GM12878 (cell line): ENCODE data around the gene TMCC2. TPM values are rescaled to one million over a fixed set of nuclear protein-coding genes. Genes with fewer than 3 reads are reported as not detected.

Experiments used
- ATAC-seq: fragments of 200-7000 bp; cut with Tn5 transposase; 3 replicates; pipeline ENCODE4 v1.9.1; 2020; ENCODE audit warnings: mild to moderate bottlenecking, moderate library complexity
- BruUV-seq: library from RNA; stranded (reverse); fragments of 400-500 nt; replicated peaks from 2 replicates; lab custom pipeline; 2021; lab: Mats Ljungman, UMichigan
- CTCF ChIA-PET: fragments of 300-600 bp; sonication (Branson Sonifier 250); formaldehyde crosslinking; extraction: SDS; loops from one replicate; lab custom pipeline; 2021; ENCODE audit warnings: inconsistent platforms; lab: Yijun Ruan, JAX
- POLR2A ChIA-PET: fragments of 350-600 bp; formaldehyde crosslinking; extraction: SDS; loops from one replicate; lab custom pipeline; 2021; ENCODE audit warnings: inconsistent platforms; lab: Charles Lee
- RAD21 ChIA-PET: fragments of 300-600 bp; sonication (Branson Sonifier 250); formaldehyde crosslinking; loops from one replicate; lab custom pipeline; 2023; ENCODE audit warnings: antibody characterized with exemption; ENCODE audit not compliant: unreplicated experiment; lab: Charles Lee
- SMC1A ChIA-PET: fragments of 300-600 bp; sonication (Branson Sonifier 250); formaldehyde crosslinking; loops from one replicate; lab custom pipeline; 2023; ENCODE audit not compliant: unreplicated experiment, uncharacterized antibody; lab: Charles Lee
- DNase-seq: peaks from one replicate; pipeline ENCODE4 v3.0.0-alpha.2; 2011; ENCODE audit warnings: low read depth, low spot score
- FAIRE-seq: peaks from 3 replicates; lab custom pipeline; 2011; peaks lifted over from hg19 to GRCh38; lab: Jason Lieb, UNC
- H2AFZ ChIP-seq: 2 replicates; pipeline ENCODE4 v1.6.0; 2011; ENCODE audit warnings: low read depth, low read length, control low read depth; ENCODE audit not compliant: control insufficient read depth
- H3K27ac ChIP-seq: 2 replicates; pipeline ENCODE4 v1.5.1; 2011; ENCODE audit warnings: control low read depth; ENCODE audit not compliant: control insufficient read depth, insufficient read depth
- H3K27me3 ChIP-seq, 2 experiments: replicated peaks in 1 of 2; 2 replicates each; pipeline versions ENCODE4 v1.6.0 to v1.6.1; 2011; ENCODE audit warnings: low read length in 1 of 2; ENCODE audit not compliant: control insufficient read depth in 2 of 2, insufficient read depth in 2 of 2
- H3K36me3 ChIP-seq, 2 experiments: 2 replicates each; pipeline ENCODE4 v1.5.1; 2011; ENCODE audit warnings: low read length in 1 of 2; ENCODE audit not compliant: control insufficient read depth in 2 of 2, insufficient read depth in 2 of 2
- H3K4me1 ChIP-seq: 2 replicates; pipeline ENCODE4 v1.6.1; 2011; ENCODE audit warnings: mild to moderate bottlenecking, low read length, moderate library complexity, mixed read lengths; ENCODE audit not compliant: control insufficient read depth, insufficient read depth
- H3K4me2 ChIP-seq: 2 replicates; pipeline ENCODE4 v1.6.0; 2011; ENCODE audit warnings: control low read depth; ENCODE audit not compliant: control insufficient read depth, insufficient read depth
- H3K4me3 ChIP-seq: fragments of 200-600 bp; sonication (generic); 2 replicates; pipeline ENCODE4 v1.5.1; 2016
- H3K79me2 ChIP-seq: 2 replicates; pipeline ENCODE4 v1.6.0; 2011; ENCODE audit warnings: low read length; ENCODE audit not compliant: control insufficient read depth, insufficient read depth
- H3K9ac ChIP-seq: 2 replicates; pipeline ENCODE4 v1.8.0; 2011; ENCODE audit warnings: low read length, control low read depth, mixed read lengths; ENCODE audit not compliant: control insufficient read depth, insufficient read depth
- H3K9me3 ChIP-seq: replicated peaks from 3 replicates; pipeline ENCODE4 v1.5.1; 2011; ENCODE audit warnings: mild to moderate bottlenecking, low read length; ENCODE audit not compliant: control insufficient read depth, insufficient read depth
- H4K20me1 ChIP-seq: 2 replicates; pipeline ENCODE4 v1.6.0; 2011; ENCODE audit not compliant: control insufficient read depth, insufficient read depth
- NR2F1 ChIP-seq: fragments of 450-650 bp; conservative IDR thresholded peaks from 2 replicates; pipeline ENCODE4 v1.6.1; 2017; ENCODE audit warnings: mild to moderate bottlenecking
- SUZ12 ChIP-seq: fragments of 200-600 bp; sonication (generic); IDR thresholded peaks from one replicate; pipeline ENCODE4 v1.6.1; 2018; ENCODE audit warnings: antibody characterized with exemption, mild to moderate bottlenecking; ENCODE audit not compliant: unreplicated experiment
- WGBS: methylation state at CpG from one replicate; pipeline ENCODE4 v1.1.6; 2016; ENCODE audit warnings: low lambda C conversion rate; ENCODE audit not compliant: insufficient replicate concordance, insufficient coverage; ENCODE audit errors: missing lambda C conversion rate; 5-methylcytosine and 5-hydroxymethylcytosine counted together
- in situ Hi-C: fragments of 300-500 bp; cut with MboI; formaldehyde crosslinking; loops from 9 replicates; pipeline ENCODE4 v1.14.3; 2018; ENCODE audit warnings: mixed read lengths
- intact Hi-C: fragments of 100-400 bp; cut with micrococcal nuclease; formaldehyde crosslinking; loops from one replicate; pipeline ENCODE4 v1.14.2; 2022; ENCODE audit not compliant: unreplicated experiment
- polyA plus RNA-seq, 11 experiments: library from polyadenylated mRNA; depleted of rRNA in 4 of 11; unstranded in 6 of 11; stranded (reverse) in 5 of 11; fragments of >200 nt; fragmentation: Nextera tagmentation in 4 of 11; fragmentation: Illumina TruSeq in 1 of 11; extraction: Ambion mirVana in 4 of 11; extraction: Trizol in 1 of 11; gene quantifications; 1 replicate in 1 of 11; 2 replicates in 10 of 11; pipeline versions ENCODE4 v1.2.1 to v1.2.3, GENCODE V29; 2011 to 2016; ENCODE audit warnings: inconsistent platforms in 2 of 11, missing spikeins in 2 of 11, low read depth in 1 of 11
- total RNA-seq, 4 experiments: library from RNA; depleted of rRNA in 3 of 4; stranded (reverse); fragments of >200 nt in 3 of 4; fragmentation: Illumina TruSeq in 1 of 4; extraction: Trizol in 1 of 4; gene quantifications; 2 replicates each; pipeline versions ENCODE4 v1.2.1 to v1.2.3, GENCODE V29; 2013 to 2021

Gene TMCC2
- total and polyA plus RNA-seq, 10 of the 15 experiments (the other 5 are each of a cell fraction or from before 2014, with no cell fraction given) = 0.06 to 2.3 (median 0.76) TPM

DNA sequence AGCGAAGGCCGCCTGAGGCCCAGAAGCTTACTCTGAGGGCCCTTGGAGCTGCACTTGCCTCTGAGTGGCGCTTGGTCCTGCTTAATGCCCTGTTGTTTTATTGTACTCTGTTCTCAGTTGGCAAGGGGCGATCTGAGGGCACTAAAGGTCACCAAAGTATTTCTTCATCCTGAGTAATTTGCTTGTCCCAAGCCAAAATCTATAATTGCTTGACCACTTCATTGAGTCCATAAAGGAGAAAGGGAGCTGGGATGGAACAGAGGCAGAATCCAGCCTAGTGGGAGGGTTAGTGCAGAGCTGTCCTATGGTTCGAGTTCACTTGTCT lies 94.2 kb downstream of the TMCC2 start:
- in situ Hi-C loops = loop anchor here (5.0 kb wide), 1 partner anchor 40 kb away; no protein-coding TSS in a partner anchor
- SMC1A ChIA-PET = interaction anchor here (0.9 to 35.1 kb wide), 5 partner anchors 10 to 163 kb away, joined by 3 to 1445 read pairs (median 4); partner anchors contain the start of gene TMCC2
- H2AFZ ChIP-seq = no peak overlapping the region
- no peak for FAIRE-seq
- no peaks in the 10 kb centered on the region; the same call in 2 of the 3 replicates for H3K9me3 ChIP-seq
- ATAC-seq = no peak; the same call in 2 of the 3 replicates
- BruUV-seq = no TSS peak
- intact Hi-C loops = loop anchor here (2.0 kb wide), 1 partner anchor 37 kb away; no protein-coding TSS in a partner anchor
- no peaks in the 10 kb centered on the region for H3K36me3 ChIP-seq
- RAD21 ChIA-PET = interaction anchor here (0.7 to 23.9 kb wide), 10 partner anchors 8 to 366 kb away, joined by 3 to 892 read pairs (median 5); no protein-coding TSS in a partner anchor
- H3K4me3 ChIP-seq = no peak overlapping the region
- no peak overlapping the region for H3K4me2 ChIP-seq
- CTCF ChIA-PET = interaction anchor here (1.0 to 59.5 kb wide), 6 partner anchors 8 to 92 kb away, joined by 3 to 2333 read pairs (median 4); no protein-coding TSS in a partner anchor
- H3K4me1 ChIP-seq = peaks cover 13% of the 10 kb centered on the region
- H3K27ac ChIP-seq = no peak overlapping the region
- H4K20me1 ChIP-seq = no peaks in the 10 kb centered on the region; the same call in 1 of the 2 replicates
- 24% methylated on average over 5 of the region's 5 CpGs for WGBS
- TF ChIP-seq NR2F1 (peak; percentile 80), SUZ12 (no peak)
- no peak for DNase-seq
- no peak overlapping the region for H3K9ac ChIP-seq
- H3K79me2 ChIP-seq = no peaks in the 10 kb centered on the region
- POLR2A ChIA-PET = interaction anchor here (2.4 to 8.0 kb wide), 4 partner anchors 27 to 49 kb away, joined by 10 to 91 read pairs (median 56); no protein-coding TSS in a partner anchor
- H3K27me3 ChIP-seq = peaks cover 2 to 8% of the 10 kb centered on the region in 2 experiments; a peak in 3 of 4 replicates

Other genes starting within 250 kb of the TMCC2 start
Only the 7 nearest of the 8 such genes appear.
- not detected in 2 replicates for gene CNTN2, start 184.7 kb upstream of the TMCC2 start, total RNA-seq (2014; rRNA removed)
- gene CNTN2, start 184.7 kb upstream of the TMCC2 start, total RNA-seq (2014; rRNA removed; fragmentation: Illumina TruSeq; extraction: Trizol) = not detected in 2 replicates
- not detected in 2 replicates for gene CNTN2, start 184.7 kb upstream of the TMCC2 start, total RNA-seq (2021)
- gene CNTN2, start 184.7 kb upstream of the TMCC2 start, polyA plus RNA-seq (2011; rRNA removed) = 0.03 TPM in 1 of 2 replicates, not detected in the other
- not detected in 2 replicates for gene CNTN2, start 184.7 kb upstream of the TMCC2 start, polyA plus RNA-seq (2014; fragmentation: Illumina TruSeq; extraction: Trizol)
- not detected for gene CNTN2, start 184.7 kb upstream of the TMCC2 start, polyA plus RNA-seq (2014; fragmentation: Nextera tagmentation; extraction: Ambion mirVana)
- gene CNTN2, start 184.7 kb upstream of the TMCC2 start, polyA plus RNA-seq (2014; rRNA removed) = not detected in 2 replicates
- gene CNTN2, start 184.7 kb upstream of the TMCC2 start, polyA plus RNA-seq (2016; fragmentation: Nextera tagmentation; extraction: Ambion mirVana) = not detected
- 0.87 and 1.0 TPM in 2 replicates for gene TMEM81, start 143.5 kb upstream of the TMCC2 start, total RNA-seq (2014; rRNA removed)
- gene TMEM81, start 143.5 kb upstream of the TMCC2 start, total RNA-seq (2014; rRNA removed; fragmentation: Illumina TruSeq; extraction: Trizol) = 1.8 and 2.1 TPM in 2 replicates
- 1.2 and 1.7 TPM in 2 replicates for gene TMEM81, start 143.5 kb upstream of the TMCC2 start, total RNA-seq (2021)
- gene TMEM81, start 143.5 kb upstream of the TMCC2 start, polyA plus RNA-seq (2011; rRNA removed) = 1.3 and 2.2 TPM in 2 replicates
- 0.87 and 1.9 TPM in 2 replicates for gene TMEM81, start 143.5 kb upstream of the TMCC2 start, polyA plus RNA-seq (2014; fragmentation: Illumina TruSeq; extraction: Trizol)
- gene TMEM81, start 143.5 kb upstream of the TMCC2 start, polyA plus RNA-seq (2014; fragmentation: Nextera tagmentation; extraction: Ambion mirVana) = 1 to 10 TPM in 1 of 2 experiments, under 1 TPM in 1; 0.62 to 1.5 TPM
- gene TMEM81, start 143.5 kb upstream of the TMCC2 start, polyA plus RNA-seq (2014; rRNA removed) = 0.44 and 1.7 TPM in 2 replicates
- under 1 TPM; 0.72 to 0.76 TPM for gene TMEM81, start 143.5 kb upstream of the TMCC2 start, polyA plus RNA-seq (2016; fragmentation: Nextera tagmentation; extraction: Ambion mirVana)
- 14.0 and 17.5 TPM in 2 replicates for gene RBBP5, start 106.0 kb upstream of the TMCC2 start, total RNA-seq (2014; rRNA removed)
- 17.6 and 19.3 TPM in 2 replicates for gene RBBP5, start 106.0 kb upstream of the TMCC2 start, total RNA-seq (2014; rRNA removed; fragmentation: Illumina TruSeq; extraction: Trizol)
- gene RBBP5, start 106.0 kb upstream of the TMCC2 start, total RNA-seq (2021) = 14.7 and 15.2 TPM in 2 replicates
- gene RBBP5, start 106.0 kb upstream of the TMCC2 start, polyA plus RNA-seq (2011; rRNA removed) = 14.9 and 18.4 TPM in 2 replicates
- 17.0 and 22.0 TPM in 2 replicates for gene RBBP5, start 106.0 kb upstream of the TMCC2 start, polyA plus RNA-seq (2014; fragmentation: Illumina TruSeq; extraction: Trizol)
- gene RBBP5, start 106.0 kb upstream of the TMCC2 start, polyA plus RNA-seq (2014; fragmentation: Nextera tagmentation; extraction: Ambion mirVana) = 10 to 100 TPM; 10.0 to 11.5 TPM
- gene RBBP5, start 106.0 kb upstream of the TMCC2 start, polyA plus RNA-seq (2014; rRNA removed) = 11.2 and 11.8 TPM in 2 replicates
- 10 to 100 TPM; 20.5 to 20.6 TPM for gene RBBP5, start 106.0 kb upstream of the TMCC2 start, polyA plus RNA-seq (2016; fragmentation: Nextera tagmentation; extraction: Ambion mirVana)
- 4.6 and 5.2 TPM in 2 replicates for gene DSTYK, start 16.2 kb upstream of the TMCC2 start, total RNA-seq (2014; rRNA removed)
- 4.1 and 4.2 TPM in 2 replicates for gene DSTYK, start 16.2 kb upstream of the TMCC2 start, total RNA-seq (2014; rRNA removed; fragmentation: Illumina TruSeq; extraction: Trizol)
- 4.7 and 5.5 TPM in 2 replicates for gene DSTYK, start 16.2 kb upstream of the TMCC2 start, total RNA-seq (2021)
- 3.2 and 3.4 TPM in 2 replicates for gene DSTYK, start 16.2 kb upstream of the TMCC2 start, polyA plus RNA-seq (2011; rRNA removed)
- gene DSTYK, start 16.2 kb upstream of the TMCC2 start, polyA plus RNA-seq (2014; fragmentation: Illumina TruSeq; extraction: Trizol) = 4.5 and 5.4 TPM in 2 replicates
- 1 to 10 TPM; 2.7 to 3.4 TPM for gene DSTYK, start 16.2 kb upstream of the TMCC2 start, polyA plus RNA-seq (2014; fragmentation: Nextera tagmentation; extraction: Ambion mirVana)
- 3.8 and 4.0 TPM in 2 replicates for gene DSTYK, start 16.2 kb upstream of the TMCC2 start, polyA plus RNA-seq (2014; rRNA removed)
- 1 to 10 TPM; 2.7 to 3.4 TPM for gene DSTYK, start 16.2 kb upstream of the TMCC2 start, polyA plus RNA-seq (2016; fragmentation: Nextera tagmentation; extraction: Ambion mirVana)
- 1.6 and 2.0 TPM in 2 replicates for gene NUAK2, start 93.8 kb downstream of the TMCC2 start, total RNA-seq (2014; rRNA removed)
- 0.83 and 1.2 TPM in 2 replicates for gene NUAK2, start 93.8 kb downstream of the TMCC2 start, total RNA-seq (2014; rRNA removed; fragmentation: Illumina TruSeq; extraction: Trizol)
- gene NUAK2, start 93.8 kb downstream of the TMCC2 start, total RNA-seq (2021) = 3.0 TPM in 2 replicates
- gene NUAK2, start 93.8 kb downstream of the TMCC2 start, polyA plus RNA-seq (2011; rRNA removed) = 1.4 and 2.0 TPM in 2 replicates
- 0.81 and 1.2 TPM in 2 replicates for gene NUAK2, start 93.8 kb downstream of the TMCC2 start, polyA plus RNA-seq (2014; fragmentation: Illumina TruSeq; extraction: Trizol)
- gene NUAK2, start 93.8 kb downstream of the TMCC2 start, polyA plus RNA-seq (2014; fragmentation: Nextera tagmentation; extraction: Ambion mirVana) = under 1 TPM; 0.27 to 0.31 TPM
- gene NUAK2, start 93.8 kb downstream of the TMCC2 start, polyA plus RNA-seq (2014; rRNA removed) = 1.1 and 1.4 TPM in 2 replicates
- gene NUAK2, start 93.8 kb downstream of the TMCC2 start, polyA plus RNA-seq (2016; fragmentation: Nextera tagmentation; extraction: Ambion mirVana) = 1 to 10 TPM in 1 of 2 experiments, under 1 TPM in 1; 0.87 to 1.3 TPM
- not detected in 2 replicates for gene KLHDC8A, start 129.0 kb downstream of the TMCC2 start, total RNA-seq (2014; rRNA removed)
- gene KLHDC8A, start 129.0 kb downstream of the TMCC2 start, total RNA-seq (2014; rRNA removed; fragmentation: Illumina TruSeq; extraction: Trizol) = not detected in 2 replicates
- gene KLHDC8A, start 129.0 kb downstream of the TMCC2 start, total RNA-seq (2021) = not detected in 2 replicates
- gene KLHDC8A, start 129.0 kb downstream of the TMCC2 start, polyA plus RNA-seq (2011; rRNA removed) = not detected in 2 replicates
- gene KLHDC8A, start 129.0 kb downstream of the TMCC2 start, polyA plus RNA-seq (2014; fragmentation: Illumina TruSeq; extraction: Trizol) = not detected in 2 replicates
- gene KLHDC8A, start 129.0 kb downstream of the TMCC2 start, polyA plus RNA-seq (2014; fragmentation: Nextera tagmentation; extraction: Ambion mirVana) = not detected
- gene KLHDC8A, start 129.0 kb downstream of the TMCC2 start, polyA plus RNA-seq (2014; rRNA removed) = not detected in 2 replicates
- gene KLHDC8A, start 129.0 kb downstream of the TMCC2 start, polyA plus RNA-seq (2016; fragmentation: Nextera tagmentation; extraction: Ambion mirVana) = not detected
- not detected in 2 replicates for gene LEMD1, start 194.1 kb downstream of the TMCC2 start, total RNA-seq (2014; rRNA removed)
- gene LEMD1, start 194.1 kb downstream of the TMCC2 start, total RNA-seq (2014; rRNA removed; fragmentation: Illumina TruSeq; extraction: Trizol) = not detected in 2 replicates
- gene LEMD1, start 194.1 kb downstream of the TMCC2 start, total RNA-seq (2021) = 0.37 TPM in 1 of 2 replicates, not detected in the other
- gene LEMD1, start 194.1 kb downstream of the TMCC2 start, polyA plus RNA-seq (2011; rRNA removed) = 1.2 and 1.4 TPM in 2 replicates
- gene LEMD1, start 194.1 kb downstream of the TMCC2 start, polyA plus RNA-seq (2014; fragmentation: Illumina TruSeq; extraction: Trizol) = not detected in 2 replicates
- gene LEMD1, start 194.1 kb downstream of the TMCC2 start, polyA plus RNA-seq (2014; fragmentation: Nextera tagmentation; extraction: Ambion mirVana) = under 1 TPM; 0.19 to 0.26 TPM
- gene LEMD1, start 194.1 kb downstream of the TMCC2 start, polyA plus RNA-seq (2014; rRNA removed) = 0.74 TPM in 1 of 2 replicates, not detected in the other
- not detected for gene LEMD1, start 194.1 kb downstream of the TMCC2 start, polyA plus RNA-seq (2016; fragmentation: Nextera tagmentation; extraction: Ambion mirVana)